ENCODE data around the gene AMPD3. TPM values are rescaled to one million over a fixed set of nuclear protein-coding genes. Genes with fewer than 3 reads are reported as not detected.

The AMPD3 gene
- total and polyA plus RNA-seq, 2 of the 13 experiments (the other 11 are each of a cell fraction or from before 2014, with no cell fraction given): 0.33 to 2.3 TPM

DNA sequence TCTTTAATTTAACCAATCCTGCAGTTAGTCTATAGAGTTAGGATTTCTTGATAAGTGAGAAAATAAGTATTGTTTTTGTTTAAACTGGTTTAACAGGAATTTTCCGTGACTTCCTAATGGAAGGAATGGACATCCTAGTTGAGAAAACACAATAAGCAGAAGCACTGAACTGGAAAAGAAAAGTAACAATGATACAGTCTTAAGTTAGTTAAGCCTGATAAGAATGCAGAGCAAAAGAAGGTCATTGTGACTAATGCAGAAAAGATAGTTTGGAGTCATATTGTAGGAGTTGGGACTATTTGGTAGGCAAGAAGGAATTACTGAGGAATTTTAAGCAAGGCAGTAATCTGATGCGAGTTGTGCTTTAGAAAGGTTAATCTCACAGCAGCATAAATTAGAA is 74.2 kb downstream of the AMPD3 start:
- in situ Hi-C loops (cut with HindIII; ENCODE audit: extremely low pct_ligation_motif_present, low pct_unique_long_range_greater_than_20kb): no loop called here

More for the DNA sequence above, 74.2 kb downstream of the AMPD3 start:
- no peak for DNase-seq (ENCODE audit: low spot score)
- FAIRE-seq: no peak
- H3K27ac ChIP-seq (ENCODE audit: extremely low read length, insufficient read depth, low read length): no peak overlapping the region
- peaks cover 4 to 21% of the 10 kb centered on the region in 2 experiments; a peak in 4 of 5 replicates for H3K36me3 ChIP-seq (replicated peaks in 1 of 2; ENCODE audit: control insufficient read depth in 1 of 2, insufficient read depth in 2 of 2, low read length in 2 of 2)
- no peak for ATAC-seq
- intact Hi-C loops (cut with micrococcal nuclease; ENCODE audit: unreplicated experiment): no loop called here
- H3K9me3 ChIP-seq (ENCODE audit: low read length): no peaks in the 10 kb centered on the region
- no TSS peak for BruUV-seq (replicated peaks)
- TF ChIP-seq ISX (CRISPR knock-in tag; conservative IDR thresholded peaks at IDR 0.05) (no peak), XRCC5 (optimal IDR thresholded peaks at IDR 0.05; ENCODE audit: low read length) (no peak), ZNF234 (CRISPR knock-in tag; conservative IDR thresholded peaks at IDR 0.05) (no peak), HOXA3 (CRISPR knock-in tag; IDR thresholded peaks at IDR 0.05) (no peak), ZNF607 (CRISPR knock-in tag; IDR thresholded peaks at IDR 0.05; ENCODE audit: borderline replicate concordance) (no peak), U2AF2 (IDR thresholded peaks at IDR 0.05; ENCODE audit: low read depth, low read length) (no peak), PTBP1 (IDR thresholded peaks at IDR 0.05; ENCODE audit: low read depth, low read length, poor library complexity, severe bottlenecking) (no peak), ZNF235 (CRISPR knock-in tag; IDR thresholded peaks at IDR 0.05; ENCODE audit: borderline replicate concordance) (no peak), ZNF431 (CRISPR knock-in tag; IDR thresholded peaks at IDR 0.05; ENCODE audit: borderline replicate concordance, low read depth) (no peak), LCORL (IDR thresholded peaks at IDR 0.05) (no peak), LCORL (CRISPR knock-in tag; IDR thresholded peaks at IDR 0.05) (no peak), MYC (CRISPR knock-in tag; IDR thresholded peaks at IDR 0.05; ENCODE audit: borderline replicate concordance) (no peak), PHF5A (CRISPR knock-in tag; IDR thresholded peaks at IDR 0.05; ENCODE audit: low read depth, unreplicated experiment) (no peak), CENPT (CRISPR knock-in tag; IDR thresholded peaks at IDR 0.05; ENCODE audit: low read depth) (no peak), TBX2 (CRISPR knock-in tag; IDR thresholded peaks at IDR 0.05; ENCODE audit: borderline replicate concordance) (no peak), KAT7 (CRISPR knock-in tag; IDR thresholded peaks at IDR 0.05; ENCODE audit: borderline replicate concordance) (no peak)
- TF ChIP-seq, protein P1, sequence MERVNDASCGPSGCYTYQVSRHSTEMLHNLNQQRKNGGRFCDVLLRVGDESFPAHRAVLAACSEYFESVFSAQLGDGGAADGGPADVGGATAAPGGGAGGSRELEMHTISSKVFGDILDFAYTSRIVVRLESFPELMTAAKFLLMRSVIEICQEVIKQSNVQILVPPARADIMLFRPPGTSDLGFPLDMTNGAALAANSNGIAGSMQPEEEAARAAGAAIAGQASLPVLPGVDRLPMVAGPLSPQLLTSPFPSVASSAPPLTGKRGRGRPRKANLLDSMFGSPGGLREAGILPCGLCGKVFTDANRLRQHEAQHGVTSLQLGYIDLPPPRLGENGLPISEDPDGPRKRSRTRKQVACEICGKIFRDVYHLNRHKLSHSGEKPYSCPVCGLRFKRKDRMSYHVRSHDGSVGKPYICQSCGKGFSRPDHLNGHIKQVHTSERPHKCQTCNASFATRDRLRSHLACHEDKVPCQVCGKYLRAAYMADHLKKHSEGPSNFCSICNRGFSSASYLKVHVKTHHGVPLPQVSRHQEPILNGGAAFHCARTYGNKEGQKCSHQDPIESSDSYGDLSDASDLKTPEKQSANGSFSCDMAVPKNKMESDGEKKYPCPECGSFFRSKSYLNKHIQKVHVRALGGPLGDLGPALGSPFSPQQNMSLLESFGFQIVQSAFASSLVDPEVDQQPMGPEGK (CRISPR knock-in tag; IDR thresholded peaks at IDR 0.05): no peak
- TF ChIP-seq, protein P2, sequence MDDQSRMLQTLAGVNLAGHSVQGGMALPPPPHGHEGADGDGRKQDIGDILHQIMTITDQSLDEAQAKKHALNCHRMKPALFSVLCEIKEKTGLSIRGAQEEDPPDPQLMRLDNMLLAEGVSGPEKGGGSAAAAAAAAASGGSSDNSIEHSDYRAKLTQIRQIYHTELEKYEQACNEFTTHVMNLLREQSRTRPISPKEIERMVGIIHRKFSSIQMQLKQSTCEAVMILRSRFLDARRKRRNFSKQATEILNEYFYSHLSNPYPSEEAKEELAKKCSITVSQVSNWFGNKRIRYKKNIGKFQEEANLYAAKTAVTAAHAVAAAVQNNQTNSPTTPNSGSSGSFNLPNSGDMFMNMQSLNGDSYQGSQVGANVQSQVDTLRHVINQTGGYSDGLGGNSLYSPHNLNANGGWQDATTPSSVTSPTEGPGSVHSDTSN (CRISPR knock-in tag; IDR thresholded peaks at IDR 0.05; ENCODE audit: borderline replicate concordance): no peak
- no peak overlapping the region for H3K9ac ChIP-seq (ENCODE audit: insufficient read depth, low read depth, low read length)
- H3K79me2 ChIP-seq (ENCODE audit: insufficient read depth, low read length): no peaks in the 10 kb centered on the region
- no peak overlapping the region for H3K4me2 ChIP-seq (ENCODE audit: low read depth, low read length)
- CTCF ChIA-PET (ENCODE audit: low intra/inter-chr PET ratio, low total read pairs): no interaction called here
- WGBS (ENCODE audit: low lambda C conversion rate): 97% methylated on average over 2 of the region's 2 CpGs
- H3K4me3 ChIP-seq (replicated peaks in 1 of 3; ENCODE audit: insufficient read depth in 1 of 3, low read depth in 2 of 3, low read length in 3 of 3): no peak overlapping the region
- H3K27me3 ChIP-seq (ENCODE audit: control insufficient read depth in 1 of 2, insufficient read depth in 2 of 2, low read length in 2 of 2): no peaks in the 10 kb centered on the region
- POLR2A ChIA-PET: no interaction called here
- no peak overlapping the region for H2AFZ ChIP-seq (ENCODE audit: low read length)
- H3K4me1 ChIP-seq (ENCODE audit: insufficient read depth, low read length): peaks cover 6% of the 10 kb centered on the region; the same call in 1 of the 2 replicates
- H4K20me1 ChIP-seq (ENCODE audit: insufficient read depth, low read length): no peaks in the 10 kb centered on the region

All from HepG2 (cell line).